ENCODE results near the gene GALNT2.
A peak's percentile ranks its signal among the peaks of the same experiment; 100 is the strongest.

The GALNT2 gene

GRCh38 chr1:230195199-230195598, 128.2 kb downstream of the GALNT2 start:
- no peak for DNase-seq

GRCh38 chr1:230196077-230196476, 129.0 kb downstream of the GALNT2 start:
- DNase-seq = no peak

GRCh38 chr1:230197644-230198567, 130.9 kb downstream of the GALNT2 start:
- no peak for DNase-seq

GRCh38 chr1:230199034-230199433, 132.0 kb downstream of the GALNT2 start:
- DNase-seq = no peak

GRCh38 chr1:230199554-230199953, 132.5 kb downstream of the GALNT2 start:
- no peak for DNase-seq

- no peak for DNase-seq
Measured at GRCh38 chr1:230200276-230200675, 133.2 kb downstream of the GALNT2 start.

GRCh38 chr1:230201445-230201844, 134.4 kb downstream of the GALNT2 start:
- DNase-seq = no peak

GRCh38 chr1:230204842-230205241, 137.8 kb downstream of the GALNT2 start:
- no peak for DNase-seq

- no peak for DNase-seq
Measured at GRCh38 chr1:230205719-230206198, 138.7 kb downstream of the GALNT2 start.

GRCh38 chr1:230206207-230206606, 139.2 kb downstream of the GALNT2 start:
- no peak for DNase-seq

GRCh38 chr1:230206976-230207375, 139.9 kb downstream of the GALNT2 start:
- no peak for DNase-seq

- DNase-seq = no peak
Measured at GRCh38 chr1:230207598-230207997, 140.6 kb downstream of the GALNT2 start.

- DNase-seq = no peak
Measured at GRCh38 chr1:230208619-230209261, 141.7 kb downstream of the GALNT2 start.

- DNase-seq = no peak
Measured at GRCh38 chr1:230210326-230210980, 143.4 kb downstream of the GALNT2 start.

- no peak for DNase-seq
Measured at GRCh38 chr1:230210981-230211336, 143.9 kb downstream of the GALNT2 start.

- no peak for DNase-seq
Measured at GRCh38 chr1:230211436-230212145, 144.6 kb downstream of the GALNT2 start.

- DNase-seq = no peak
Measured at GRCh38 chr1:230212405-230212936, 145.4 kb downstream of the GALNT2 start.

- DNase-seq = peak; percentile 59 to 61
Measured at GRCh38 chr1:230215031-230215430, 148.0 kb downstream of the GALNT2 start.

- no peak for DNase-seq
Measured at GRCh38 chr1:230215529-230215928, 148.5 kb downstream of the GALNT2 start.

GRCh38 chr1:230216896-230217295, 149.9 kb downstream of the GALNT2 start:
- DNase-seq = no peak

- DNase-seq = no peak
Measured at GRCh38 chr1:230218667-230219066, 151.6 kb downstream of the GALNT2 start.
